GM04503 (cell line): ENCODE measurements around the gene AMDHD1.

Experiments used
- DNase-seq: peaks from one replicate; pipeline ENCODE4 v3.0.0-alpha.2; 2012; ENCODE audit warnings: low read depth

The AMDHD1 gene

GRCh38 chr12:95995238-95996031 lies 52.3 kb downstream of the AMDHD1 start:
- no peak for DNase-seq

DNA sequence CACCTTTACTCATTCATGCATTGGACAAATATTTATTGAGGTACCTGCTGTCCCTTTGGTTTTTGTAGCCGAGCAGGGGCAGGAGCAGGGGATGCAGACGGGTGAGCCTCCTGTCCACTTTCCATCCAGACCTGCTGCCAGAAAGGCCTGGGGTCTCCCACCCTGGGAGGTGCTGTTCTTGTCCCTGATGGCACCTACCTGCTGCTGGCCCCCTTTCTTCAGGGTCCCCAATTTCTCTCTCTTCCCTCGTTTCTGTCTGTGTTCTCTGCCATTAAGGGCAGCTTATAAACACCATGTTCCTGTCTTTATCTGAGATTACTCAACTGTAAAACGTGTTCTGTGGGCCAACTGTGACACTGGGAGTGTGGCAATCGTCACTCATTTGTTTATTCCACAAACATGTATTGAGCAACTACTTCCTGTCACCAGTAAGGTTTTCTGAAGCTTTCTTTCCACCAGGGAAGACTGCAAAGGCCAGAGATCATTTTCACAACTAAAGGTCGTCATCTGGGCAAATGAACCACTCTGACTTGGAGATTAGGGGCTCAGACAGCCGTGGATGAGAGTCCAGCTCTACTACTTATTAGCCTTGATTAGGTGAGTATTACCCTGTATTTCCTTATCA lies 53.0 kb downstream of the AMDHD1 start, which contains the start of gene HAL:
TSS of gene HAL (minus strand) at position 311 of the 625 bp plus-strand sequence. CDS start 434 bp downstream, outside the sequence.
- no peak for DNase-seq

DNA sequence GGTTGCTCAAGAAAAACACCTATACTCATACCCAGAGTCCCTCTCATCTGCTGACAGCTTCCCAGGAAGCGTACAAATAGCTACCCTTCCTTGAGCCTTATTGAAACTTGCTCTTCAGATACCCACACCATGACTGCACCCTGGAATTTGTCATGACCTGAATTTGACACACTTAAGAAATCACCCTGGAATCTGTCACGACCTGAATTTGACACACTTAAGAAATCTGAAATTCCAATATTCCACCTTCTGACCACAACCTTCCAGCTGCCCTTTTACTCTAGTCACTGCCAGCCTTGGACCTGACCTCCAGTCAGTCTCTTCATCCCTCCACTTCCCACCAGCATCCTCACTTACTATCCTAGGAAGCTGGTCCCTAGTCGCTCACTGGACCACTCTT lies 54.1 kb downstream of the AMDHD1 start:
- DNase-seq = no peak

GRCh38 chr12:95997911-95998510 lies 54.9 kb downstream of the AMDHD1 start:
- no peak for DNase-seq

GRCh38 chr12:95998611-95999286 lies 55.6 kb downstream of the AMDHD1 start:
- DNase-seq = no peak

DNA sequence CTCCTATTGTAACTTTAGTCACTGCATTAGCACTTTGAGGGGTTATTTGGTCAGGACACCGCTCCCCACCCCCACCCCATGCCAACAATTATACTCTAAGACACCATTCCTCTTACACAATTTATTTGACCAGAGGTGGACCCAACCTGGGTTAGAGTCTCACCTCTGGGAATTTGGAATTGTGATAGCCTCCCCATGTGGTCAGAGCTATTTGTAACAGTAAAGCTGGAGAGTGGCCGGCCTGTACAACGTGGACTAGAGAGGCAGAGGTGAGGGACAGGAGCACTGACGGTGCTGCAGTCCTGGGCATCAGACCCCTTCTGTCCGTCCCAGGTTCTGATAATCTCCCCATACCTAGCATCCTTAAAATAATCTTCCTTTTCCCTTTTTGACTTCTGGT lies 56.4 kb downstream of the AMDHD1 start:
- DNase-seq = no peak

GRCh38 chr12:96000858-96001257 lies 57.7 kb downstream of the AMDHD1 start:
- no peak for DNase-seq

GRCh38 chr12:96006727-96007126 lies 63.6 kb downstream of the AMDHD1 start:
- no peak for DNase-seq

GRCh38 chr12:96007729-96008128 lies 64.6 kb downstream of the AMDHD1 start:
- no peak for DNase-seq

DNA sequence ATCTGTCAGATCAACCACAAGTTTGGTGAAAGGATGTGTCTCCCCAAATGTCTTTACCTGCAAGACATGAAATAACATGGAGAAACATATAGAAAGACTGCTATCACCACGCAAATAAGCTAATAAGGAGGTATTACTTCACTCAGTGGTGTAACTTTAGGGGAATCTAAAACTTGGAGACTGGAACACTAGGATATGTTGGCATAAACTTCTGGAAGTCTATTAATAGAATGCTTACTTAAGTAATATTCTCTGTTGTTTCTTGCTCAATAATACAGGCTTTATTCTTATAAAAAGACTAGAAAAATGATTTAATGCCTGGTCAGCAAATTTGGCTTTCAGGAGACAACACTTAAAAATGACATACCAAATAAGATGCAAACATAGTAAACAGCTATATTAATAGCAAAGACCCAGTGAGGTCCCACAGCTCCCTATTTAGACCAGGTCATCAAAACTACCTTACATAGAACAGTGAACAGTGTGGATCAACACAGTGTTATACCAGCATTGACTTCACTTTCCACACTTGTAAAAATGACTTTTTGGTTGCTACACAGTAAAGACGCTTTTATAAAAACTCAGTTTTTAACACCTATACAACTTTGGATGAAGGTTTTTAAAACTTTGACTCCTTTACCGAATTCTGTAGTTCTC lies 71.9 kb downstream of the AMDHD1 start:
- no peak for DNase-seq

DNA sequence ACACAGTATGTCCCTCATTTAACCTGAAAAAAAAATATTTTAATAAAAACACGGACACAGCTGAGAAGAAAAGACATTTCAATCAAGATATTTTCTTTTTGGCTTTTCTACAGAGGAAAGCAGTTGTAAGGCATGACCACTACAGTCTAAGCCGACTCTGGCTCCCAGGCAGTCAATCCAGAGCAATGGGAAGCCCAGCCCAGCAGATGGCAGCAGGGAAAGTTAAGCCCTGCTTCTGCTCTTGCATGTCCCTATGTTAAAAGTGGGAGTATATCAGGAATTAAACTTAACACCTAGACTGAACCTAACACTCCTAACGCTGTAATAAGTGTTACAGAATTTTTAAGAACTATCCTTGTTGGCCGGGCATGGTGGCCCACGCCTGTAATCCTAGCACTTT lies 72.5 kb downstream of the AMDHD1 start:
- no peak for DNase-seq
